Glutamatergic neuron (in vitro differentiated cells): ENCODE data around the gene DNAJA4. TPM values are rescaled to one million over a fixed set of nuclear protein-coding genes. Genes with fewer than 3 reads are reported as not detected.

Source experiments
- DNase-seq: peaks from one replicate; pipeline ENCODE4 v3.0.0; 2022
- H3K27ac Mint-ChIP-seq: one replicate; pipeline ENCODE4 v1.8.0; 2020; ENCODE audit warnings: mild to moderate bottlenecking, mixed read lengths, inconsistent platforms; ENCODE audit not compliant: unreplicated experiment
- H3K27me3 Mint-ChIP-seq: one replicate; pipeline ENCODE4 v1.8.0; 2020; ENCODE audit warnings: mild to moderate bottlenecking, moderate library complexity, mixed read lengths, inconsistent platforms; ENCODE audit not compliant: unreplicated experiment
- H3K36me3 Mint-ChIP-seq: one replicate; pipeline ENCODE4 v1.8.0; 2020; ENCODE audit warnings: mild to moderate bottlenecking, mixed read lengths, inconsistent platforms; ENCODE audit not compliant: unreplicated experiment
- H3K4me1 Mint-ChIP-seq: one replicate; pipeline ENCODE4 v1.8.0; 2020; ENCODE audit warnings: mild to moderate bottlenecking, low read depth, mixed read lengths, inconsistent platforms; ENCODE audit not compliant: unreplicated experiment
- H3K4me3 Mint-ChIP-seq: one replicate; pipeline ENCODE4 v1.8.0; 2020; ENCODE audit warnings: mild to moderate bottlenecking, mixed read lengths, inconsistent platforms; ENCODE audit not compliant: unreplicated experiment
- H3K9me3 Mint-ChIP-seq: one replicate; pipeline ENCODE4 v1.8.0; 2020; ENCODE audit warnings: mild to moderate bottlenecking, moderate library complexity, mixed read lengths, inconsistent platforms; ENCODE audit not compliant: unreplicated experiment
- CTCF ChIP-seq: fragments of 200-600 bp; sonication (generic); IDR thresholded peaks from one replicate; pipeline ENCODE4 v1.5.0; 2021; ENCODE audit not compliant: partially characterized antibody, unreplicated experiment
- total RNA-seq: library from RNA; stranded (reverse); fragmentation: NEBNext Ultra II Directional; extraction: Animal tissue kit (Norgen Biotek cat#: 25700); gene quantifications from one replicate; pipeline ENCODE4 v1.2.1, GENCODE V29; 2021; ENCODE audit not compliant: unreplicated experiment

DNAJA4 gene
- total RNA-seq, 1 donor from 2014 or later = 2.4 TPM

GRCh38 chr15:78265137-78265460 lies 737 bp downstream of the DNAJA4 start:
- peaks cover 5% of the 10 kb centered on the region for H3K27me3 Mint-ChIP-seq
- peaks cover 2% of the 10 kb centered on the region for H3K9me3 Mint-ChIP-seq
- H3K27ac Mint-ChIP-seq = no peak overlapping the region
- H3K36me3 Mint-ChIP-seq = no peaks in the 10 kb centered on the region
- DNase-seq = no peak
- H3K4me1 Mint-ChIP-seq = peaks cover 5% of the 10 kb centered on the region
- peak overlapping the region; percentile 61 for H3K4me3 Mint-ChIP-seq
- no peak for TF ChIP-seq CTCF

- no peaks in the 10 kb centered on the region for H3K36me3 Mint-ChIP-seq
- H3K4me1 Mint-ChIP-seq = no peaks in the 10 kb centered on the region
- no peak for DNase-seq
- peaks cover 5% of the 10 kb centered on the region for H3K27me3 Mint-ChIP-seq
- H3K27ac Mint-ChIP-seq = no peak overlapping the region
- no peak for TF ChIP-seq CTCF
- H3K4me3 Mint-ChIP-seq = no peak overlapping the region
- no peaks in the 10 kb centered on the region for H3K9me3 Mint-ChIP-seq
These were observed 1.4 kb downstream of the DNAJA4 start for GRCh38 chr15:78265752-78266224.

GRCh38 chr15:78266229-78266628 lies 1.9 kb downstream of the DNAJA4 start:
- no peak overlapping the region for H3K27ac Mint-ChIP-seq
- H3K27me3 Mint-ChIP-seq = peaks cover 5% of the 10 kb centered on the region
- H3K9me3 Mint-ChIP-seq = no peaks in the 10 kb centered on the region
- no peak for DNase-seq
- H3K36me3 Mint-ChIP-seq = no peaks in the 10 kb centered on the region
- no peak overlapping the region for H3K4me3 Mint-ChIP-seq
- no peak for TF ChIP-seq CTCF
- no peaks in the 10 kb centered on the region for H3K4me1 Mint-ChIP-seq

- Mint-ChIP-seq H3K9me3 (no peaks in the 10 kb centered on the region), H3K4me1 (no peaks in the 10 kb centered on the region), H3K27ac (no peak overlapping the region), H3K27me3 (peaks cover 5% of the 10 kb centered on the region), H3K36me3 (no peaks in the 10 kb centered on the region), H3K4me3 (no peak overlapping the region)
- DNase-seq = no peak
- no peak for TF ChIP-seq CTCF
These were observed 2.4 kb downstream of the DNAJA4 start for GRCh38 chr15:78266806-78267205.

- Mint-ChIP-seq H3K36me3 (peaks cover 5% of the 10 kb centered on the region), H3K9me3 (no peaks in the 10 kb centered on the region), H3K4me1 (peaks cover 4% of the 10 kb centered on the region), H3K27ac (no peak overlapping the region), H3K4me3 (no peak overlapping the region), H3K27me3 (peaks cover 7% of the 10 kb centered on the region)
- DNase-seq = no peak
- no peak for TF ChIP-seq CTCF
These were observed 8.0 kb downstream of the DNAJA4 start for GRCh38 chr15:78272316-78272715.
